Measurements from ENCODE around the gene VPS18.

The VPS18 gene

GRCh38 chr15:40921949-40922607, 27.8 kb downstream of the VPS18 start:
- no peak for TF ChIP-seq CTCF (IDR thresholded peaks at IDR 0.05; ENCODE audit: low read depth, low read length)
- Histone ChIP-seq H3K27me3 (peaks cover 4% of the 10 kb centered on the region; the same call in 1 of the 2 replicates), H3K4me3 (ENCODE audit: low read depth, low read length) (no peak overlapping the region)

GRCh38 chr15:40922608-40923005, 28.4 kb downstream of the VPS18 start:
- Histone ChIP-seq H3K4me1 (no peaks in the 10 kb centered on the region), H3K4me3 (ENCODE audit: low read depth, low read length) (no peak overlapping the region), H3K27me3 (peaks cover 8% of the 10 kb centered on the region), H3K9me3 (no peaks in the 10 kb centered on the region), H3K36me3 (no peaks in the 10 kb centered on the region)
- no peak for DNase-seq
- TF ChIP-seq CTCF (IDR thresholded peaks at IDR 0.05; ENCODE audit: low read depth, low read length): no peak

More at GRCh38 chr15:40921949-40922607, 27.8 kb downstream of the VPS18 start:
- no peak for DNase-seq
- no peaks in the 10 kb centered on the region for H3K9me3 ChIP-seq
- H3K36me3 ChIP-seq: no peaks in the 10 kb centered on the region
- no peaks in the 10 kb centered on the region for H3K4me1 ChIP-seq

GRCh38 chr15:40923551-40923950, 29.3 kb downstream of the VPS18 start:
- H3K36me3 ChIP-seq: no peaks in the 10 kb centered on the region
- peaks cover 10% of the 10 kb centered on the region for H3K27me3 ChIP-seq
- no peaks in the 10 kb centered on the region for H3K4me1 ChIP-seq
- TF ChIP-seq CTCF (IDR thresholded peaks at IDR 0.05; ENCODE audit: low read depth, low read length): no peak
- DNase-seq: no peak
- no peaks in the 10 kb centered on the region for H3K9me3 ChIP-seq
- H3K4me3 ChIP-seq (ENCODE audit: low read depth, low read length): no peak overlapping the region

GRCh38 chr15:40925495-40925862, 31.2 kb downstream of the VPS18 start:
- Histone ChIP-seq H3K4me3 (ENCODE audit: low read depth, low read length) (no peak overlapping the region), H3K36me3 (no peaks in the 10 kb centered on the region), H3K27me3 (peaks cover 30% of the 10 kb centered on the region), H3K4me1 (no peaks in the 10 kb centered on the region), H3K9me3 (no peaks in the 10 kb centered on the region)
- no peak for DNase-seq
- no peak for TF ChIP-seq CTCF (IDR thresholded peaks at IDR 0.05; ENCODE audit: low read depth, low read length)

- Histone ChIP-seq H3K36me3 (no peaks in the 10 kb centered on the region), H3K4me3 (ENCODE audit: low read depth, low read length) (peak overlapping the region; percentile 40), H3K4me1 (no peaks in the 10 kb centered on the region), H3K27me3 (peaks cover 35% of the 10 kb centered on the region), H3K9me3 (no peaks in the 10 kb centered on the region)
- no peak for DNase-seq
- TF ChIP-seq CTCF (IDR thresholded peaks at IDR 0.05; ENCODE audit: low read depth, low read length): no peak
Measured at GRCh38 chr15:40925863-40926658, 31.8 kb downstream of the VPS18 start.

Data from BE2C (cell line).